Ovary (tissue), 9 donors: ENCODE results near the gene RGR. TPM values are rescaled to one million over a fixed set of nuclear protein-coding genes. Genes with fewer than 3 reads are reported as not detected.

ENCODE experiments used
- DNase-seq, 5 donors: peaks; one replicate each; pipeline ENCODE4 v3.0.0-alpha.2; 2019 to 2020
- H3K27ac ChIP-seq, 2 donors: fragments of 200-600 bp; one replicate each; pipeline versions ENCODE4 v1.5.1 to v1.8.0; 2019 to 2022
- H3K27me3 ChIP-seq: fragments of 200-600 bp; one replicate; pipeline ENCODE4 v1.8.0; 2022
- H3K36me3 ChIP-seq: fragments of 200-600 bp; sonication (generic); one replicate; pipeline ENCODE4 v1.5.1; 2019
- H3K4me1 ChIP-seq: one replicate; pipeline ENCODE4 v1.8.1; 2013; ENCODE audit warnings: mild to moderate bottlenecking, moderate library complexity; ENCODE audit not compliant: insufficient read depth
- H3K4me3 ChIP-seq: fragments of 200-600 bp; sonication (generic); one replicate; pipeline ENCODE4 v1.5.1; 2017
- H3K9me3 ChIP-seq, 2 donors: fragments of 200-600 bp in 1 of 2; sonication (generic) in 1 of 2; one replicate each; pipeline versions ENCODE4 v1.5.1 to v1.8.1; 2013 to 2019; ENCODE audit warnings: mild to moderate bottlenecking in 1 of 2, moderate library complexity in 1 of 2
- EP300 ChIP-seq: sonication (generic); formaldehyde crosslinking; IDR thresholded peaks from one replicate; pipeline ENCODE4 v1.6.1; 2017; ENCODE audit warnings: antibody characterized with exemption
- POLR2A ChIP-seq: fragments of 450-650 bp; IDR thresholded peaks from one replicate; pipeline ENCODE4 v1.6.1; 2017; ENCODE audit warnings: antibody characterized with exemption, mild to moderate bottlenecking, moderate library complexity
- WGBS, 3 donors: extraction: QIAGEN DNeasy Blood & Tissue Kit in 1 of 3; methylation state at CpG; one replicate each; pipeline versions ENCODE4 v1.1.5 to v1.1.7; 2013 to 2017; 5-methylcytosine and 5-hydroxymethylcytosine counted together
- intact Hi-C, 4 donors: fragments of 100-400 bp; cut with DNase I; formaldehyde crosslinking; loops; one replicate each; pipeline versions ENCODE4 v1.11.0 to v1.15.1; 2022 to 2023
- polyA plus RNA-seq, 2 donors: library from polyadenylated mRNA; stranded (reverse); fragments of 200-250 nt in 1 of 2; fragments of 350-450 nt in 1 of 2; fragmentation: Illumina TruSeq in 1 of 2; extraction: RNeasy Lipid Tissue Mini Kit (QIAGEN cat#74804) in 1 of 2; gene quantifications; one replicate each; pipeline ENCODE4 v1.2.3, GENCODE V29; 2013 to 2014
- total RNA-seq, 7 donors: library from RNA; depleted of rRNA in 2 of 7; stranded (reverse); fragments of >200 nt in 2 of 7; fragmentation: NEBNext Ultra II Directional in 3 of 7; extraction: Animal tissue kit (Norgen Biotek cat#: 25700) in 3 of 7; gene quantifications; one replicate each; pipeline versions ENCODE4 v1.1.0 to v1.2.4, GENCODE V29; 2016 to 2023
- TF ChIP-seq, protein P1 (sequence below), 3 donors: fragments of 450-650 bp in 2 of 3; fragments of 200-600 bp in 1 of 3; IDR thresholded peaks; one replicate each; pipeline versions ENCODE4 v1.5.1 to v1.8.0; 2016 to 2022; ENCODE audit warnings: antibody characterized with exemption in 3 of 3, mild to moderate bottlenecking in 1 of 3
- donor health status: DM: no; HTN: no; CAD: no; lungs with moderate emphysema.
- donor health status: DM: no; HTN: no; CAD: no.
- donor health status: Bipolar disorder and iron deficiency.
- donor health status: DM: yes; HTN: yes; CAD: no.
- donor health status: DM: no; HTN: no; CAD: no.
- donor health status: DM: yes; HTN: yes; CAD: no.

Gene RGR
- total and polyA plus RNA-seq, 9 donors, result not detected

DNA sequence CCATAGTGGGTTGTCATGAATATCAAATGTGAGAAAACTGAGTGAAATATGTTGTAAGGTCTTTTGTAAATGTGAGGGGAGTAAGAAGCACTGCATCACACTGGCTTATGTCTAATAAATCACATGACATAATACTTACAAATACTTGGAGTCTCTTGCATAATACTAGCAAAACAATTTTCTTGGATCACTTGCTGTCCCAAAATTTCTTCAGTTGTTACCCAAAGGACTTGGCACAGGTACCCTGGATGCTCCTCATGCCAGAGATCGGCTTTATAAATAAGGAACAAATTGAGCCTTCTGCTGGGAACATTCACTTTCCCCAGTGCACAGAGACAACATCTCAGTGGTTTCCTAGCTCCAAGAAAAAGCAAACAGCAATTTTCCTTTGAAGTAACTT, 14.5 kb upstream of the RGR start:
- no peak for DNase-seq
- Histone ChIP-seq H3K27me3 (no peaks in the 10 kb centered on the region), H3K4me3 (no peak overlapping the region), H3K4me1 (no peaks in the 10 kb centered on the region), H3K9me3 (no peaks in the 10 kb centered on the region), H3K36me3 (no peaks in the 10 kb centered on the region), H3K27ac (no peak overlapping the region)
- intact Hi-C loops, result no loop called here
- 72 to 89% (median 78%) methylated on average over 1 of the region's 1 CpG for WGBS, 3 donors
- TF ChIP-seq, protein P1, sequence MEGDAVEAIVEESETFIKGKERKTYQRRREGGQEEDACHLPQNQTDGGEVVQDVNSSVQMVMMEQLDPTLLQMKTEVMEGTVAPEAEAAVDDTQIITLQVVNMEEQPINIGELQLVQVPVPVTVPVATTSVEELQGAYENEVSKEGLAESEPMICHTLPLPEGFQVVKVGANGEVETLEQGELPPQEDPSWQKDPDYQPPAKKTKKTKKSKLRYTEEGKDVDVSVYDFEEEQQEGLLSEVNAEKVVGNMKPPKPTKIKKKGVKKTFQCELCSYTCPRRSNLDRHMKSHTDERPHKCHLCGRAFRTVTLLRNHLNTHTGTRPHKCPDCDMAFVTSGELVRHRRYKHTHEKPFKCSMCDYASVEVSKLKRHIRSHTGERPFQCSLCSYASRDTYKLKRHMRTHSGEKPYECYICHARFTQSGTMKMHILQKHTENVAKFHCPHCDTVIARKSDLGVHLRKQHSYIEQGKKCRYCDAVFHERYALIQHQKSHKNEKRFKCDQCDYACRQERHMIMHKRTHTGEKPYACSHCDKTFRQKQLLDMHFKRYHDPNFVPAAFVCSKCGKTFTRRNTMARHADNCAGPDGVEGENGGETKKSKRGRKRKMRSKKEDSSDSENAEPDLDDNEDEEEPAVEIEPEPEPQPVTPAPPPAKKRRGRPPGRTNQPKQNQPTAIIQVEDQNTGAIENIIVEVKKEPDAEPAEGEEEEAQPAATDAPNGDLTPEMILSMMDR (IDR thresholded peaks at IDR 0.05), result no peak
- TF ChIP-seq EP300 (no peak), POLR2A (no peak)

DNA sequence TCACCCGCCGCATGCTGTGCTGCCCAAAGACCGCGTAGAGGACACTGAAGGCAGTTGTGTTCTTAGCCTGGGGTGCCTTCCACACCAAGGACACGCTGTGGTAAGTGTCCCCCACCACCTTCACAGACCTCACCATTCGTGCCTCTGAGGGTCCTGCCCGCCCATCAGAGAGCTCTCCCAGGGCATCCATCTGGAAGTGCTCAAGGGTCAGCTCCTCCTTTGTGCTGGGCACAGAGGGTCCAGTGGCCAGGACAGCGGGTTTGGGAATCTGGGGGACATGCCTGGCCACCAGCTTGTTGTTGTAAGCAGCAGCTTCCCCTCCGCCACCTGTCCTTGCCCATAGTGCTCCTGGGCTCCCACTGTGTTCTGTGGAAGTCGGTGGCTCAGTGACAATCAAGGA, 12.5 kb upstream of the RGR start:
- Histone ChIP-seq H3K9me3 (no peaks in the 10 kb centered on the region), H3K27ac (no peak overlapping the region), H3K4me1 (no peaks in the 10 kb centered on the region), H3K4me3 (no peak overlapping the region), H3K27me3 (no peaks in the 10 kb centered on the region), H3K36me3 (no peaks in the 10 kb centered on the region)
- no peak for TF ChIP-seq EP300
- TF ChIP-seq POLR2A, result no peak
- TF ChIP-seq, protein P1 (IDR thresholded peaks at IDR 0.05), result no peak
- 79 to 86% (median 84%) methylated on average over 10 of the region's 10 CpGs for WGBS, 3 donors
- DNase-seq, result no peak
- intact Hi-C loops, result no loop called here

DNA sequence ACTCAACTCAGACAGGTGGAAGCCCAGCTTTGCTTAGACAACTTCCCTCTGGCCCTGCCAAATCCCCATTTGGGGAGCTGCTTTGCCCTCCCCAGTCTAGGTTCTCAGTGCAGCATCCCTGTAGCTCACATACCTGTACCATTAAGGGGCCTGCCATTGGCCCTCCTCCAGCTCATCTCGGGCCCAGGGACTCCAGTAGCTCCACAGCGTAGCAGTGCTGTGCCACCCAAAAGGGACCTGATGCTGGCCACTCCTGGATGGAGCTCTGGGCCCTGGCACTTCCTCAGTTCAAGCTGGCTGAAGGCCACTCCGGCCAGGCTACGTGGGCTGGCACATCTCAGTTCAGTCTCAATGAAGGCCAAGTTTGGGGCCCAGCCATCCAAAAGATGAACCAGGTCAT, 10.9 kb upstream of the RGR start:
- Histone ChIP-seq H3K27me3 (no peaks in the 10 kb centered on the region), H3K4me1 (no peaks in the 10 kb centered on the region), H3K4me3 (no peak overlapping the region), H3K9me3 (no peaks in the 10 kb centered on the region), H3K36me3 (no peaks in the 10 kb centered on the region), H3K27ac (no peak overlapping the region)
- no peak for DNase-seq
- TF ChIP-seq POLR2A (no peak), EP300 (no peak)
- TF ChIP-seq, protein P1 (IDR thresholded peaks at IDR 0.05), result no peak
- intact Hi-C loops, result no loop called here
- 76 to 84% (median 82%) methylated on average over 4 of the region's 4 CpGs for WGBS, 3 donors

DNA sequence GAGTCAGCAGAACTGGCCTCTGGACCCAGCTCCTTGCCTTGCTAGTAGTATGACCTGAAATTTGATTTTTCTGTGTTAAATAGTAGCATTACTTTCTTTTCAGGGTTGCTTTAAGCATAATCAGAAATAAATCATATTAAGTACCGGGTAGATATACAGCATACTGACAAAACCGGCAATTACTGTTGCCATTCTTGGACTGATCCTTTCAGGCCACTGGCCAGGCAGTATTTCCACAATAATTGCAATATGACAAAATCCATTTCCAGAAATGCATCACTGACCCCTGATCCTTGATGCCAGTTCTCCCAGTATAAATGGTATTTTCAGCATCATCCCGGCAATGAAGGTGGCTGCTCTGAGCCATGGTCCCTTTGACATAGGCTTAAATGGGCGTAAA, 10.4 kb upstream of the RGR start:
- Histone ChIP-seq H3K9me3 (no peaks in the 10 kb centered on the region), H3K4me3 (no peak overlapping the region), H3K27ac (no peak overlapping the region), H3K36me3 (no peaks in the 10 kb centered on the region), H3K27me3 (no peaks in the 10 kb centered on the region), H3K4me1 (no peaks in the 10 kb centered on the region)
- intact Hi-C loops, result no loop called here
- 72 to 82% (median 79%) methylated on average over 4 of the region's 4 CpGs for WGBS, 3 donors
- no peak for DNase-seq
- TF ChIP-seq, protein P1 (IDR thresholded peaks at IDR 0.05), result no peak
- TF ChIP-seq POLR2A, result no peak
- no peak for TF ChIP-seq EP300

DNA sequence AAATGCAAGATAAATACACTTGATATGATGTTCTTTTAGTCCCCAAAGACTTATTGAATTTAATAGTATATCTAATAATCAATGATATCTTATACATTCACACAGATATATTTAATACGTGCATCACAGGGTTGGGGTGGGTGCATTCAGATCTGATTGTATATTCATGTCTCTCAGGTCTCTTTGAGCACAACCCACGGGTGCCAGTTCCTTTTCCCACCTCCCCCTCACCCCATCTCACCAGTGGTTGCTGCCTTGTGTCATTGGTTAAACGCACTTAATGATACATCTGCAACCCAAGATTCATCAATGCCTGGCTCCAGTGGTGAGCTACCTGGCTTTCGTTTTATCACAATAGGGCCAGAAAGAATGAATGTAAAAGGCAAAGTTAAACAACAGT, 9.8 kb upstream of the RGR start:
- H3K4me3 ChIP-seq, result no peak overlapping the region
- intact Hi-C loops, result no loop called here
- H3K9me3 ChIP-seq, result no peaks in the 10 kb centered on the region
- TF ChIP-seq POLR2A (no peak), EP300 (no peak)
- TF ChIP-seq, protein P1 (IDR thresholded peaks at IDR 0.05), result no peak
- WGBS, 3 donors, result 70 to 77% (median 71%) methylated on average over 4 of the region's 4 CpGs
- H3K27ac ChIP-seq, result no peak overlapping the region
- no peaks in the 10 kb centered on the region for H3K36me3 ChIP-seq
- DNase-seq, result no peak
- no peaks in the 10 kb centered on the region for H3K27me3 ChIP-seq
- no peaks in the 10 kb centered on the region for H3K4me1 ChIP-seq
